HepG2 (cell line): ENCODE data around the gene CEACAM4. TPM values are rescaled to one million over a fixed set of nuclear protein-coding genes. Genes with fewer than 3 reads are reported as not detected.
"Not testable (repeated sequence)": the region's sequence is repeated elsewhere in the genome, so short reads cannot be mapped to it uniquely, and the experiment has no call there.

Experiments used
- ATAC-seq: fragments of 200-7000 bp; cut with Tn5 transposase; 3 replicates; pipeline ENCODE4 v1.9.1; 2020; ENCODE audit warnings: mild to moderate bottlenecking, moderate library complexity
- BruUV-seq: library from RNA; stranded (reverse); fragments of 400-500 nt; replicated peaks from 2 replicates; lab custom pipeline; 2021; lab: Mats Ljungman, UMichigan
- CTCF ChIA-PET: fragments of 300-600 bp; formaldehyde crosslinking; extraction: SDS; loops from one replicate; lab custom pipeline; 2021; ENCODE audit warnings: low total read pairs, inconsistent platforms, low intra/inter-chr PET ratio; lab: Yijun Ruan, JAX
- POLR2A ChIA-PET: fragments of 350-600 bp; sonication (Branson Sonifier 250); formaldehyde crosslinking; loops from one replicate; lab custom pipeline; 2020; ENCODE audit warnings: antibody characterized with exemption, inconsistent platforms; lab: Yijun Ruan, JAX
- DNase-seq: peaks from one replicate; pipeline ENCODE4 v3.0.0-alpha.2; 2015; ENCODE audit warnings: low spot score
- FAIRE-seq: peaks from 3 replicates; lab custom pipeline; 2011; peaks lifted over from hg19 to GRCh38; lab: Jason Lieb, UNC
- H2AFZ ChIP-seq: one replicate; pipeline ENCODE4 v1.6.1; 2011; ENCODE audit warnings: low read length, inconsistent platforms
- H3K27ac ChIP-seq: fragments of 300-600 bp; 3 replicates; pipeline ENCODE4 v1.8.0; 2011; ENCODE audit warnings: mixed run types, mild to moderate bottlenecking, mixed read lengths, low read length, inconsistent platforms; ENCODE audit not compliant: insufficient read depth; ENCODE audit errors: extremely low read length
- H3K27me3 ChIP-seq, 2 experiments: fragments of 200-600 bp in 1 of 2; 2 replicates in 1 of 2; 3 replicates in 1 of 2; pipeline versions ENCODE4 v1.6.0 to v1.8.0; 2011; ENCODE audit warnings: low read length in 2 of 2, mild to moderate bottlenecking in 2 of 2, moderate library complexity in 2 of 2, inconsistent platforms in 1 of 2; ENCODE audit not compliant: insufficient read depth in 2 of 2, control insufficient read depth in 1 of 2
- H3K36me3 ChIP-seq, 2 experiments: fragments of 200-600 bp in 1 of 2; replicated peaks in 1 of 2; 2 replicates in 1 of 2; 3 replicates in 1 of 2; pipeline versions ENCODE4 v1.5.1 to v1.8.0; 2011; ENCODE audit warnings: low read length in 2 of 2, inconsistent platforms in 1 of 2; ENCODE audit not compliant: insufficient read depth in 2 of 2, control insufficient read depth in 1 of 2
- H3K4me1 ChIP-seq: 2 replicates; pipeline ENCODE4 v1.5.1; 2012; ENCODE audit warnings: low read length, inconsistent platforms; ENCODE audit not compliant: insufficient read depth
- H3K4me2 ChIP-seq: 2 replicates; pipeline ENCODE4 v1.6.0; 2011; ENCODE audit warnings: low read depth, low read length, inconsistent platforms
- H3K4me3 ChIP-seq, 3 experiments: fragments of 200-600 bp in 1 of 3; sonication (generic), shearing (Covaris generic) in 1 of 3; replicated peaks in 1 of 3; 2 replicates each; pipeline ENCODE4 v1.5.1; 2011 to 2016; ENCODE audit warnings: low read length in 3 of 3, inconsistent platforms in 2 of 3, low read depth in 2 of 3, mild to moderate bottlenecking in 2 of 3, control low read depth in 1 of 3, mixed read lengths in 1 of 3; ENCODE audit not compliant: insufficient read depth in 1 of 3
- H3K79me2 ChIP-seq: one replicate; pipeline ENCODE4 v1.6.1; 2011; ENCODE audit warnings: low read length, inconsistent platforms; ENCODE audit not compliant: insufficient read depth
- H3K9ac ChIP-seq: 2 replicates; pipeline ENCODE4 v1.6.0; 2011; ENCODE audit warnings: mild to moderate bottlenecking, low read depth, low read length, inconsistent platforms; ENCODE audit not compliant: insufficient read depth
- H3K9me3 ChIP-seq: 2 replicates; pipeline ENCODE4 v1.5.1; 2012; ENCODE audit warnings: mild to moderate bottlenecking, low read length
- H4K20me1 ChIP-seq: 2 replicates; pipeline ENCODE4 v1.6.0; 2011; ENCODE audit warnings: inconsistent platforms, mild to moderate bottlenecking, low read length, moderate library complexity; ENCODE audit not compliant: insufficient read depth
- CENPX ChIP-seq: sonication (generic); formaldehyde crosslinking; IDR thresholded peaks from 2 replicates; pipeline ENCODE4 v1.9.0; 2021; ENCODE audit warnings: mild to moderate bottlenecking, missing genetic modification reagents, moderate library complexity
- GLI4 ChIP-seq: sonication (generic); formaldehyde crosslinking; IDR thresholded peaks from 2 replicates; pipeline ENCODE4 v1.5.1; 2020; ENCODE audit warnings: missing genetic modification reagents, mild to moderate bottlenecking, moderate library complexity, borderline replicate concordance
- KDM5A ChIP-seq: fragments of 200-600 bp; sonication (generic); IDR thresholded peaks from 2 replicates; pipeline ENCODE4 v1.7.0; 2018; ENCODE audit warnings: antibody characterized with exemption, mild to moderate bottlenecking, low read length, borderline replicate concordance
- RXRB ChIP-seq: IDR thresholded peaks from 2 replicates; pipeline ENCODE4 v1.6.1; 2016; ENCODE audit warnings: borderline replicate concordance, missing genetic modification reagents, missing compliant biosample characterization
- SETDB1 ChIP-seq: sonication (generic); formaldehyde crosslinking; IDR thresholded peaks from 2 replicates; pipeline ENCODE4 v1.5.1; 2020; ENCODE audit warnings: missing genetic modification reagents, mild to moderate bottlenecking, borderline replicate concordance
- SP1 ChIP-seq, 2 experiments: fragments of 450-650 bp in 1 of 2; sonication (generic) in 1 of 2; formaldehyde crosslinking in 1 of 2; IDR thresholded peaks; 2 replicates each; pipeline versions ENCODE4 v1.4.0 to v1.6.1; 2016 to 2020; ENCODE audit warnings: missing genetic modification reagents in 1 of 2
- TGIF2 ChIP-seq: IDR thresholded peaks from 2 replicates; pipeline ENCODE4 v1.6.1; 2016; ENCODE audit warnings: control low read depth, missing compliant biosample characterization
- ZC3H4 ChIP-seq: sonication (generic); formaldehyde crosslinking; IDR thresholded peaks from 2 replicates; pipeline ENCODE4 v1.4.0; 2020; ENCODE audit warnings: missing genetic modification reagents, borderline replicate concordance
- WGBS: methylation state at CpG from one replicate; pipeline ENCODE4 v1.1.6; 2017; ENCODE audit warnings: low lambda C conversion rate; 5-methylcytosine and 5-hydroxymethylcytosine counted together
- in situ Hi-C: cut with HindIII; loops from 2 replicates; pipeline ENCODE4 v1.10.0; 2017; ENCODE audit warnings: low pct_unique_long_range_greater_than_20kb; ENCODE audit not compliant: extremely low pct_ligation_motif_present
- intact Hi-C: fragments of 100-400 bp; cut with micrococcal nuclease; formaldehyde crosslinking; loops from one replicate; pipeline ENCODE4 v1.10.0; 2022; ENCODE audit not compliant: unreplicated experiment
- polyA plus RNA-seq, 8 experiments: library from polyadenylated mRNA; depleted of rRNA in 3 of 8; stranded (reverse) in 7 of 8; unstranded in 1 of 8; fragments of >200 nt; fragmentation: Illumina TruSeq in 4 of 8; extraction: Trizol in 4 of 8; gene quantifications; 2 replicates each; pipeline versions ENCODE4 v1.2.1 to v1.2.3, GENCODE V29; 2011 to 2016; ENCODE audit warnings: low read depth in 4 of 8, missing spikeins in 1 of 8, mixed read lengths in 1 of 8; ENCODE audit not compliant: insufficient read depth in 1 of 8
- total RNA-seq, 5 experiments: library from RNA; depleted of rRNA; stranded (reverse); fragments of >200 nt; fragmentation: Illumina TruSeq; extraction: Trizol; gene quantifications; 2 replicates each; pipeline ENCODE4 v1.2.3, GENCODE V29; 2016; ENCODE audit warnings: low read depth in 1 of 5
- TF ChIP-seq, protein P1 (sequence below): sonication (generic); formaldehyde crosslinking; IDR thresholded peaks from 2 replicates; pipeline ENCODE4 v1.8.1; 2023; ENCODE audit warnings: mild to moderate bottlenecking, missing genetic modification reagents, borderline replicate concordance
- TF ChIP-seq, protein P2 (sequence below): sonication (generic); formaldehyde crosslinking; IDR thresholded peaks from 2 replicates; pipeline ENCODE4 v1.4.0; 2020; ENCODE audit warnings: mild to moderate bottlenecking, missing genetic modification reagents

Gene CEACAM4
- total and polyA plus RNA-seq, 2 of the 13 experiments (the other 11 are each of a cell fraction or from before 2014, with no cell fraction given) = not detected

DNA sequence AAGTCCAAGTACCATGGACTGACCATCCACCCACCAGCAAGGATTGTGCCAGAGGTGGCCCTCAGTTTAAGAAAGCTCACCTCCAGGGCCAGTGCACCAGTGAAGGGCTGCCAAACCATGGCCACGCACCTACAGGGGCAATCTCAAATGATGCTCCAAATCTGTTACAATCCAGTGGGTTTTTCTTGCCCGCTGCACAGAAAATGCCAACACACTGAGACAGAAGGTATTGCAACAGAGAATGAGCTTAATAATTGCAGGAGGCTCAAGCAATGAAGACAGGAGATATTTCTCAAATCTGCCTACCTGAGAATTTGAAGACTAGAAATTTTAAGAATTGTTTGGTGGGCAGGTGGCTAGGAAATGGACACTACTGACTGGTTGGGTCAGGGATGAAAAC lies 39.2 kb upstream of the CEACAM4 start:
- ChIA-PET POLR2A (no interaction called here), CTCF (no interaction called here)
- in situ Hi-C loops (no loop called here), intact Hi-C loops (no loop called here)
- Histone ChIP-seq H3K4me2 (no peak overlapping the region), H3K9ac (no peak overlapping the region), H3K9me3 (peaks cover 20% of the 10 kb centered on the region), H3K27ac (no peak overlapping the region), H3K36me3 (no peaks in the 10 kb centered on the region), H3K27me3 (no peaks in the 10 kb centered on the region), H3K4me3 (no peak overlapping the region), H4K20me1 (no peaks in the 10 kb centered on the region), H3K4me1 (no peaks in the 10 kb centered on the region), H3K79me2 (no peaks in the 10 kb centered on the region), H2AFZ (no peak overlapping the region)
- BruUV-seq = no TSS peak
- 7% methylated on average over 2 of the region's 2 CpGs for WGBS
- ATAC-seq = no peak
- FAIRE-seq = no peak
- TF ChIP-seq, protein P1, sequence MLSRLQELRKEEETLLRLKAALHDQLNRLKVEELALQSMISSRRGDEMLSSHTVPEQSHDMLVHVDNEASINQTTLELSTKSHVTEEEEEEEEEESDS (CRISPR knock-in tag) = no peak
- TF ChIP-seq SETDB1 (CRISPR knock-in tag) (peak; percentile 52; the same call in 1 of the 2 replicates), KDM5A (peak; percentile 65; the same call in 1 of the 2 replicates)
- DNase-seq = no peak

DNA sequence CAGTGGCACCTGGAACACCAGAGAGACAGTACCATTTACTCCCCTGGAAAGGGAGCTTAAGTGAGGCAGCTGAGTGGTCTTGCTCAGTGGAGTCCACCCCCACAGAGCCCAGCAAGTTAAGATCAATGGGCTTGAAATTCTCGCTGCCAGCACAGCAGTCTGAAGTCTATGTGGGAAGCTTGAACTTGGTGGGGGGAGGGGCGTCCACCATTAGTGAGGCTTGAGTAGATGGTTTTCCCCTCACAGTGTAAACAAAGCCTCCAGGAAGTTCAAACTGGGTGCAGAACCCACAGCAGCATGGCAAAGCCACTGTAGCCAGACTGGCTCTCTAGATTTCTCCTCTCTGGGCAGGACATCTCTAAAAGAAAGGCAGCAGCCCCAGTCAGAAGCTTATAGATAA lies 30.3 kb upstream of the CEACAM4 start:
- Histone ChIP-seq H4K20me1 (no peaks in the 10 kb centered on the region), H3K4me3 (no peak overlapping the region), H3K27me3 (peaks cover 0 to under 1% of the 10 kb centered on the region in 2 experiments; a peak in 1 of 5 replicates), H3K79me2 (no peaks in the 10 kb centered on the region), H3K27ac (no peak overlapping the region), H3K4me2 (no peak overlapping the region)
- ATAC-seq (no peak), FAIRE-seq (no peak)
- POLR2A ChIA-PET = no interaction called here
- TF ChIP-seq, protein P2, sequence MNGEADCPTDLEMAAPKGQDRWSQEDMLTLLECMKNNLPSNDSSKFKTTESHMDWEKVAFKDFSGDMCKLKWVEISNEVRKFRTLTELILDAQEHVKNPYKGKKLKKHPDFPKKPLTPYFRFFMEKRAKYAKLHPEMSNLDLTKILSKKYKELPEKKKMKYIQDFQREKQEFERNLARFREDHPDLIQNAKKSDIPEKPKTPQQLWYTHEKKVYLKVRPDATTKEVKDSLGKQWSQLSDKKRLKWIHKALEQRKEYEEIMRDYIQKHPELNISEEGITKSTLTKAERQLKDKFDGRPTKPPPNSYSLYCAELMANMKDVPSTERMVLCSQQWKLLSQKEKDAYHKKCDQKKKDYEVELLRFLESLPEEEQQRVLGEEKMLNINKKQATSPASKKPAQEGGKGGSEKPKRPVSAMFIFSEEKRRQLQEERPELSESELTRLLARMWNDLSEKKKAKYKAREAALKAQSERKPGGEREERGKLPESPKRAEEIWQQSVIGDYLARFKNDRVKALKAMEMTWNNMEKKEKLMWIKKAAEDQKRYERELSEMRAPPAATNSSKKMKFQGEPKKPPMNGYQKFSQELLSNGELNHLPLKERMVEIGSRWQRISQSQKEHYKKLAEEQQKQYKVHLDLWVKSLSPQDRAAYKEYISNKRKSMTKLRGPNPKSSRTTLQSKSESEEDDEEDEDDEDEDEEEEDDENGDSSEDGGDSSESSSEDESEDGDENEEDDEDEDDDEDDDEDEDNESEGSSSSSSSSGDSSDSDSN = no peak
- TF ChIP-seq GLI4 (CRISPR knock-in tag) (no peak), TGIF2 (no peak), ZC3H4 (CRISPR knock-in tag) (no peak), RXRB (CRISPR knock-in tag) (no peak), CENPX (no peak), SP1 (IDR thresholded peaks at IDR 0.05) (no peak), SP1 (CRISPR knock-in tag; IDR thresholded peaks at IDR 0.05) (no peak)
- TF ChIP-seq, protein P1 (CRISPR knock-in tag) = no peak
- TF ChIP-seq, all 625 proteins: peak for 0
- H3K36me3 ChIP-seq = no peaks in the 10 kb centered on the region
- H3K9me3 ChIP-seq = no peaks in the 10 kb centered on the region
- H3K4me1 ChIP-seq = no peaks in the 10 kb centered on the region
- no peak overlapping the region for H3K9ac ChIP-seq
- BruUV-seq = no TSS peak
- WGBS = no CpG with 5 or more reads among the region's 2 CpGs
- no peak for DNase-seq
- no peak overlapping the region for H2AFZ ChIP-seq
- CTCF ChIA-PET = no interaction called here
- intact Hi-C loops = no loop called here
- in situ Hi-C loops = no loop called here

DNA sequence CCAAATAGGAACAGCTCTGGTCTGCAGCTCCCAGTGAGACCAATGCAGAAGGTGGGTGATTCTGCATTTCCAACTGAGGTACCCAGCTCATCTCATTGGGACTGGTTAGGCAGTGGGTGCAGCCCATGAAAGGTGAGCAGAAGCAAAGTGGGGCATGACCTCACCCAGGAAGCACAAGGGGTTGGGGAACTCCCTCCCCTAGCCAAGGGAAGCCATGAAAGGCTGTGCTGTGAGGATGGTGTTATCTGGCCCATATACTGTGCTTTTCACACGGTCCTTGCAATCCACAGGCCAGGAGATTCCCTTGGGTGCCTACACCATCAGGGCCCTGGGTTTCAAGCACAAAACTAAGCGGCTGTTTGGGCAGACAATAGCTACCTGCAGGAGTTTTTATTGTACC lies 29.9 kb upstream of the CEACAM4 start:
- H3K4me2 ChIP-seq, H3K36me3 ChIP-seq, H3K79me2 ChIP-seq, in situ Hi-C loops, H2AFZ ChIP-seq, H3K4me1 ChIP-seq, BruUV-seq, H3K9me3 ChIP-seq, intact Hi-C loops, POLR2A ChIA-PET, CTCF ChIA-PET, H3K4me3 ChIP-seq, H3K27ac ChIP-seq, ATAC-seq, H4K20me1 ChIP-seq, H3K27me3 ChIP-seq, H3K9ac ChIP-seq, FAIRE-seq, DNase-seq: not testable (repeated sequence)
- WGBS = 0% methylated on average over 1 of the region's 2 CpGs
